ENCODE measurements around the gene OTOG.

The OTOG gene

DNA sequence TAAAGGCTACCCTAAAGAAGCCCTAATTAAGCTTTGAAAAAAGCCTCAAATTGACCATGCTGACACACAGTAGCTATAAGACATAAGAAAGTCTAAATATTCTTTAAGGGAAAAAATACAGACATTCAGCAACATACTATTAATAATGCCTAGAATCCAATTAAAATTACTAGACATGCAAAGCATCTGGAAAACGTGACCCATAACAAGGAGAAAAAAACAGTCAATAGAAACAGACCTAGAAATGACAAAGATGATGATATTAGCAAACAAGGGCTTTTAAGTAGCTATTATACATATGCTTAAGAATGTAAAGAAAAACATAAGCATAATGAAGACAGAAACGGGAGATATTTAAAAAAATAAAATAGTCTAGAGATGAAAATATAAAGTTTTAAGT, 108.6 kb downstream of the OTOG start:
- peaks cover under 1% of the 10 kb centered on the region for H3K4me1 ChIP-seq (ENCODE audit: control insufficient read depth, insufficient read depth, low read length)
- H3K27me3 ChIP-seq (ENCODE audit: control insufficient read depth, insufficient read depth, low read length): peaks cover 12% of the 10 kb centered on the region
- no peaks in the 10 kb centered on the region for H3K36me3 ChIP-seq (ENCODE audit: control insufficient read depth, insufficient read depth, low read length)
- no peaks in the 10 kb centered on the region for H3K9me3 ChIP-seq (ENCODE audit: control insufficient read depth, insufficient read depth, low read length)
- no peak overlapping the region for H3K9ac ChIP-seq (ENCODE audit: low read depth, low read length)
- H3K4me3 ChIP-seq (ENCODE audit: low read depth, low read length): no peak overlapping the region

GRCh38 chr11:17658211-17658610, 111.2 kb downstream of the OTOG start:
- no peak overlapping the region for H3K4me3 ChIP-seq (ENCODE audit: low read depth, low read length)
- no peak overlapping the region for H3K9ac ChIP-seq (ENCODE audit: low read depth, low read length)
- H3K4me1 ChIP-seq (ENCODE audit: control insufficient read depth, insufficient read depth, low read length): no peaks in the 10 kb centered on the region
- H3K36me3 ChIP-seq (ENCODE audit: control insufficient read depth, insufficient read depth, low read length): no peaks in the 10 kb centered on the region
- no peaks in the 10 kb centered on the region for H3K9me3 ChIP-seq (ENCODE audit: control insufficient read depth, insufficient read depth, low read length)
- no peaks in the 10 kb centered on the region for H3K27me3 ChIP-seq (ENCODE audit: control insufficient read depth, insufficient read depth, low read length)

- Histone ChIP-seq H3K36me3 (ENCODE audit: control insufficient read depth, insufficient read depth, low read length) (no peaks in the 10 kb centered on the region), H3K4me3 (ENCODE audit: low read depth, low read length) (no peak overlapping the region), H3K4me1 (ENCODE audit: control insufficient read depth, insufficient read depth, low read length) (no peaks in the 10 kb centered on the region), H3K9ac (ENCODE audit: low read depth, low read length) (no peak overlapping the region), H3K27me3 (ENCODE audit: control insufficient read depth, insufficient read depth, low read length) (peaks cover 6% of the 10 kb centered on the region), H3K9me3 (ENCODE audit: control insufficient read depth, insufficient read depth, low read length) (no peaks in the 10 kb centered on the region)
These were observed 121.1 kb downstream of the OTOG start for GRCh38 chr11:17668166-17668565.

DNA sequence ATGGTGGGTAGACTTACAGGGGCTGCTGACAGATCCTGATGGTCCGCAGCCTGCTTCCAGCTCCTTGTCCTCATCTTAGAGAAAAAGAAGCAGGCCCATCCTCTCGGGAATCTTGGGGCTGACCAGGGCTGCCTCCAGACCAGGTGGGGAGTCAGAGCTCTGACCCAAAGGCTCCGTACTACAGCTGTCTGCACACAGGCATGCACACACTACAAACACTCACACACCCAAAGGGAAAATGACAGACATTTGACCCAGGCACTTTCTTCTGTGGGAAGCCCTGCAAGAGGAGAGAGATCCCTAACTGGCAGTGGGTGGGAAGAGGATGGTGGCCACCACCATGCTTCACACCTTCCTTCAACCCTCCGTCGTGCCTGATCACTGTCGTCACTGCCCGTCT, 125.4 kb downstream of the OTOG start:
- Histone ChIP-seq H3K9ac (ENCODE audit: low read depth, low read length) (no peak overlapping the region), H3K27me3 (ENCODE audit: control insufficient read depth, insufficient read depth, low read length) (peaks cover 8% of the 10 kb centered on the region), H3K9me3 (ENCODE audit: control insufficient read depth, insufficient read depth, low read length) (no peaks in the 10 kb centered on the region), H3K36me3 (ENCODE audit: control insufficient read depth, insufficient read depth, low read length) (no peaks in the 10 kb centered on the region), H3K4me1 (ENCODE audit: control insufficient read depth, insufficient read depth, low read length) (no peaks in the 10 kb centered on the region), H3K4me3 (ENCODE audit: low read depth, low read length) (no peak overlapping the region)

- H3K27me3 ChIP-seq (ENCODE audit: control insufficient read depth, insufficient read depth, low read length): peaks cover 8% of the 10 kb centered on the region
- no peak overlapping the region for H3K9ac ChIP-seq (ENCODE audit: low read depth, low read length)
- no peaks in the 10 kb centered on the region for H3K36me3 ChIP-seq (ENCODE audit: control insufficient read depth, insufficient read depth, low read length)
- H3K4me1 ChIP-seq (ENCODE audit: control insufficient read depth, insufficient read depth, low read length): no peaks in the 10 kb centered on the region
- no peak overlapping the region for H3K4me3 ChIP-seq (ENCODE audit: low read depth, low read length)
- H3K9me3 ChIP-seq (ENCODE audit: control insufficient read depth, insufficient read depth, low read length): no peaks in the 10 kb centered on the region
These were observed 126.9 kb downstream of the OTOG start for GRCh38 chr11:17673951-17674350.

DNA sequence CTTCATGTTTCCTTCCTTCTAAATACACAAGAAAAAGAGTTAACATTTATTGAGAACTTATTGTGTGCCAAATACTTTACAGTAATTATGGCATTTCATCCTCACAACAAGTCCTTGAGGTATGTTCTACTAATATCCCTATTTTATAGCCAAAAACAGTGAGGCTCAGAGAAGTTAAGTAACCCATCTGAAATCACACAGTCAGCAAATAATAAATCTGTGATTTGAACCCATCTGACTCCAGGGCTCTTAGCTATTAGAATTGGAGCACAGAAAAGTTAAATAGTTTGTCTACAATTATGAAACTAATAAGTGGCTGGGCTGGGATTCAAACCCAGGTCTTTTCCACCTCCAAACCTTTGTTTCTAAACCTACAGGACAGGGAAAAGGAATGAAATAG, 135.8 kb downstream of the OTOG start:
- Histone ChIP-seq H3K27me3 (ENCODE audit: control insufficient read depth, insufficient read depth, low read length) (peaks cover 9% of the 10 kb centered on the region), H3K36me3 (ENCODE audit: control insufficient read depth, insufficient read depth, low read length) (no peaks in the 10 kb centered on the region), H3K4me3 (ENCODE audit: low read depth, low read length) (no peak overlapping the region), H3K9me3 (ENCODE audit: control insufficient read depth, insufficient read depth, low read length) (no peaks in the 10 kb centered on the region), H3K4me1 (ENCODE audit: control insufficient read depth, insufficient read depth, low read length) (no peaks in the 10 kb centered on the region), H3K9ac (ENCODE audit: low read depth, low read length) (no peak overlapping the region)

GRCh38 chr11:17683377-17684161, 136.5 kb downstream of the OTOG start:
- H3K4me3 ChIP-seq (ENCODE audit: low read depth, low read length): no peak overlapping the region
- peaks cover 9% of the 10 kb centered on the region for H3K27me3 ChIP-seq (ENCODE audit: control insufficient read depth, insufficient read depth, low read length)
- H3K9ac ChIP-seq (ENCODE audit: low read depth, low read length): no peak overlapping the region
- no peaks in the 10 kb centered on the region for H3K4me1 ChIP-seq (ENCODE audit: control insufficient read depth, insufficient read depth, low read length)
- H3K36me3 ChIP-seq (ENCODE audit: control insufficient read depth, insufficient read depth, low read length): no peaks in the 10 kb centered on the region
- no peaks in the 10 kb centered on the region for H3K9me3 ChIP-seq (ENCODE audit: control insufficient read depth, insufficient read depth, low read length)

GRCh38 chr11:17684550-17684949, 137.5 kb downstream of the OTOG start:
- Histone ChIP-seq H3K4me1 (ENCODE audit: control insufficient read depth, insufficient read depth, low read length) (no peaks in the 10 kb centered on the region), H3K4me3 (ENCODE audit: low read depth, low read length) (no peak overlapping the region), H3K9ac (ENCODE audit: low read depth, low read length) (no peak overlapping the region), H3K36me3 (ENCODE audit: control insufficient read depth, insufficient read depth, low read length) (no peaks in the 10 kb centered on the region), H3K27me3 (ENCODE audit: control insufficient read depth, insufficient read depth, low read length) (peaks cover 11% of the 10 kb centered on the region), H3K9me3 (ENCODE audit: control insufficient read depth, insufficient read depth, low read length) (no peaks in the 10 kb centered on the region)

- Histone ChIP-seq H3K9ac (ENCODE audit: low read depth, low read length) (no peak overlapping the region), H3K4me3 (ENCODE audit: low read depth, low read length) (no peak overlapping the region), H3K36me3 (ENCODE audit: control insufficient read depth, insufficient read depth, low read length) (no peaks in the 10 kb centered on the region), H3K27me3 (ENCODE audit: control insufficient read depth, insufficient read depth, low read length) (peaks cover 3% of the 10 kb centered on the region), H3K9me3 (ENCODE audit: control insufficient read depth, insufficient read depth, low read length) (no peaks in the 10 kb centered on the region), H3K4me1 (ENCODE audit: control insufficient read depth, insufficient read depth, low read length) (no peaks in the 10 kb centered on the region)
These were observed 139.3 kb downstream of the OTOG start for GRCh38 chr11:17686231-17686980.

GRCh38 chr11:17687946-17688670, 141.0 kb downstream of the OTOG start:
- H3K9me3 ChIP-seq (ENCODE audit: control insufficient read depth, insufficient read depth, low read length): no peaks in the 10 kb centered on the region

DNA sequence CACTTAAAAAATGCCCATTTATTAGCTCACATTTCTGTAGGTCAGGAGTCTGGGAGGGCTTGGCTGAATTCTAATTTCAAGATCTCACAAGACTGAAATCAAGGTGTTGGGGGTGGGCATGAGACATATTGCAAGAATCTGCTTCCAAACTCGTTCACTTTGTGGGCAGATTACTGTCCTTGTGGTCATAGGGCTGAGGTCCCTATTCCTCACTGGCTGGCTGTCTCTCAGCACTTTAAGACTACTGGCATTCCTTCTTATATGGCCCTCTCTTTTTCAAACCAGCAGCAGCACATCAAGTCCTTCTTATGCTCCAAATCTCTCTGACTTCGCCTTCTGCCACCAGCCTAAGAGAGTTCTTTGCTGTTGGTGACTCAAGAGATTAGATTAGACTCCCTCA, 144.5 kb downstream of the OTOG start:
- Histone ChIP-seq H3K9ac (ENCODE audit: low read depth, low read length) (no peak overlapping the region), H3K36me3 (ENCODE audit: control insufficient read depth, insufficient read depth, low read length) (no peaks in the 10 kb centered on the region), H3K9me3 (ENCODE audit: control insufficient read depth, insufficient read depth, low read length) (no peaks in the 10 kb centered on the region), H3K27me3 (ENCODE audit: control insufficient read depth, insufficient read depth, low read length) (peaks cover 49% of the 10 kb centered on the region), H3K4me3 (ENCODE audit: low read depth, low read length) (no peak overlapping the region), H3K4me1 (ENCODE audit: control insufficient read depth, insufficient read depth, low read length) (no peaks in the 10 kb centered on the region)

More at GRCh38 chr11:17687946-17688670, 141.0 kb downstream of the OTOG start:
- no peak overlapping the region for H3K9ac ChIP-seq (ENCODE audit: low read depth, low read length)
- no peaks in the 10 kb centered on the region for H3K36me3 ChIP-seq (ENCODE audit: control insufficient read depth, insufficient read depth, low read length)
- H3K4me3 ChIP-seq (ENCODE audit: low read depth, low read length): no peak overlapping the region
- H3K4me1 ChIP-seq (ENCODE audit: control insufficient read depth, insufficient read depth, low read length): no peaks in the 10 kb centered on the region
- H3K27me3 ChIP-seq (ENCODE audit: control insufficient read depth, insufficient read depth, low read length): peaks cover 19% of the 10 kb centered on the region

Data from iPS-15b (cell line).